ENCODE data around the gene TBCK. TPM values are rescaled to one million over a fixed set of nuclear protein-coding genes. Genes with fewer than 3 reads are reported as not detected.

Gene TBCK
- total and polyA plus RNA-seq, 2 donors (not counting 3 experiments of a cell fraction or from before 2014, with no cell fraction given) = 18.2 to 38.6 TPM

GRCh38 chr4:106036848-106037247, 279.2 kb downstream of the TBCK start:
- dilution Hi-C loops (cut with MboI; ENCODE audit: extremely low pct_ligation_motif_present, low sequenced_read_pairs) = no loop called here
- H2AFZ ChIP-seq (ENCODE audit: low read depth, low read length) = no peak overlapping the region
- no peak overlapping the region for H3K4me3 ChIP-seq (replicated peaks in 1 of 3; ENCODE audit: insufficient read depth in 1 of 3, low read depth in 1 of 3, low read length in 3 of 3)
- no peaks in the 10 kb centered on the region for H3K27me3 ChIP-seq (ENCODE audit: control insufficient read depth in 2 of 2, insufficient read depth in 2 of 2, low read length in 2 of 2)
- no peaks in the 10 kb centered on the region for H3K4me1 ChIP-seq (ENCODE audit: control insufficient read depth, extremely low read depth, insufficient read depth, low read length)
- ChIA-PET CTCF (no interaction called here), POLR2A (no interaction called here)
- H4K20me1 ChIP-seq (replicated peaks; ENCODE audit: control insufficient read depth, extremely low read depth, insufficient read depth, low read length) = no peaks in the 10 kb centered on the region
- intact Hi-C loops (cut with micrococcal nuclease) = no loop called here
- H3K36me3 ChIP-seq (ENCODE audit: control insufficient read depth in 2 of 2, extremely low read depth in 1 of 2, insufficient read depth in 2 of 2, low read length in 2 of 2) = no peaks in the 10 kb centered on the region
- H3K9ac ChIP-seq (replicated peaks; ENCODE audit: extremely low read depth, insufficient read depth, low read length) = no peak overlapping the region
- no peaks in the 10 kb centered on the region for H3K9me3 ChIP-seq (replicated peaks; ENCODE audit: control insufficient read depth, insufficient read depth, low read length)
- H3K9me1 ChIP-seq (replicated peaks; ENCODE audit: control insufficient read depth, extremely low read depth, insufficient read depth, low read length) = no peaks in the 10 kb centered on the region
- TF ChIP-seq FOS (IDR thresholded peaks at IDR 0.05; ENCODE audit: borderline replicate concordance, insufficient read depth, low read length) = no peak
- TF ChIP-seq POLR2AphosphoS5 (IDR thresholded peaks at IDR 0.05; ENCODE audit: insufficient read depth, low read depth, low read length) = no peak
- no peak for TF ChIP-seq EZH2 (IDR thresholded peaks at IDR 0.05; ENCODE audit: borderline replicate concordance, low read depth, low read length, severe bottlenecking)
- no peak for TF ChIP-seq POLR2A (IDR thresholded peaks at IDR 0.05; ENCODE audit: low read depth, low read length)
- no peak for TF ChIP-seq JUN (IDR thresholded peaks at IDR 0.05; ENCODE audit: borderline replicate concordance, insufficient read depth, insufficient read length, low read depth)
- TF ChIP-seq GATA2 (IDR thresholded peaks at IDR 0.05; ENCODE audit: insufficient read depth, insufficient read length, low read depth, low read length) = no peak
- no peak for TF ChIP-seq CTCF (IDR thresholded peaks at IDR 0.05; ENCODE audit: extremely low read depth in 1 of 2, insufficient read depth in 1 of 2, low read depth in 1 of 2, low read length in 2 of 2)
- no peak for TF ChIP-seq MYC (IDR thresholded peaks at IDR 0.05; ENCODE audit: low read depth, low read length)
- no peak for TF ChIP-seq MAX (IDR thresholded peaks at IDR 0.05; ENCODE audit: insufficient read depth, insufficient read length)
- no peak overlapping the region for H3K4me2 ChIP-seq (ENCODE audit: insufficient read depth, low read length)
- H3K79me2 ChIP-seq (ENCODE audit: control insufficient read depth, insufficient read depth, low read length) = no peaks in the 10 kb centered on the region
- DNase-seq (ENCODE audit: low read depth, low spot score) (no peak), FAIRE-seq (no peak)
- no peak overlapping the region for H3K27ac ChIP-seq (ENCODE audit: insufficient read depth, low read depth, low read length)
- BruUV-seq (replicated peaks) = no TSS peak
